T-helper 2 cell (primary cell): ENCODE data around the gene PRDM13.
"Not testable (repeated sequence)": the region's sequence is repeated elsewhere in the genome, so short reads cannot be mapped to it uniquely, and the experiment has no call there.

Source experiments
- DNase-seq, 5 experiments: peaks; one replicate each; pipeline versions ENCODE4 v3.0.0 to v3.0.0-alpha.2; 2012 to 2022

The PRDM13 gene

DNA sequence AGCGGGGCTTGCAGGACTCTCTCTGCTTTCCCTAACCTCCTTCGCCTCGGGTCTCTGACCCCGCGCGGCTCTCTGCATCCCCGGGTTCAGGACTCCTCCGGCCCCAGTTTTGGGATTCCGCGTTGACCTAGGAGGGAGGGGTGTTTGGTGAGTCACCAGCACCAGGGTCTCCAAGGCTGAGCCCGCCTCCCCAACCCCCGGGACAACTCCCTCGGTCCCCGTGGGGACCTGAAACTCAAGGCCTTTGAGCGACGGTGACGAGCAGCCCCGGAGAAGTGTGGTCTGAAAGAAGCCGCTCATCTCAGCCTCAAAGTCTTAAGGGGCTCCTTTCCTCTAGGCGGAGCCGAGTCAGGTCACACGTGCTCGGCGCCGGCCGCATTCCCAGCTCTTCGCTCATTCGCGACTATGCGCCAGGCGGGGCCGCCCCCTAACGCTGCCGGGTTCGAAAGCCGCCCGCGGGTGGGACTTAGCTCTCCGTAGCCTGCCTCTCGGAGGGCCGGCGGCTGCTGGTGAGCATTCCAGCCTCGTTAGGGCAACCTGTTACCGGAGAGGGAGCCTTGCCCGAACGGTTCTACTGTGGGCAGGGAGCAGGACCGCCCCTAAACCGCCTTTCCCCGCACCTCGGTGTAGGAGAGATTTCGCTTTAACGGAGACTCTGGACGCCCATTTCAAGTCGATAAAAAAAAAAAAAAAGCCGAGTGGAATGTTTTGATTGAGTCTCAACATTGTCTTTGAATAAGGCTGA lies 3.0 kb upstream of the PRDM13 start:
- DNase-seq = no peak

DNA sequence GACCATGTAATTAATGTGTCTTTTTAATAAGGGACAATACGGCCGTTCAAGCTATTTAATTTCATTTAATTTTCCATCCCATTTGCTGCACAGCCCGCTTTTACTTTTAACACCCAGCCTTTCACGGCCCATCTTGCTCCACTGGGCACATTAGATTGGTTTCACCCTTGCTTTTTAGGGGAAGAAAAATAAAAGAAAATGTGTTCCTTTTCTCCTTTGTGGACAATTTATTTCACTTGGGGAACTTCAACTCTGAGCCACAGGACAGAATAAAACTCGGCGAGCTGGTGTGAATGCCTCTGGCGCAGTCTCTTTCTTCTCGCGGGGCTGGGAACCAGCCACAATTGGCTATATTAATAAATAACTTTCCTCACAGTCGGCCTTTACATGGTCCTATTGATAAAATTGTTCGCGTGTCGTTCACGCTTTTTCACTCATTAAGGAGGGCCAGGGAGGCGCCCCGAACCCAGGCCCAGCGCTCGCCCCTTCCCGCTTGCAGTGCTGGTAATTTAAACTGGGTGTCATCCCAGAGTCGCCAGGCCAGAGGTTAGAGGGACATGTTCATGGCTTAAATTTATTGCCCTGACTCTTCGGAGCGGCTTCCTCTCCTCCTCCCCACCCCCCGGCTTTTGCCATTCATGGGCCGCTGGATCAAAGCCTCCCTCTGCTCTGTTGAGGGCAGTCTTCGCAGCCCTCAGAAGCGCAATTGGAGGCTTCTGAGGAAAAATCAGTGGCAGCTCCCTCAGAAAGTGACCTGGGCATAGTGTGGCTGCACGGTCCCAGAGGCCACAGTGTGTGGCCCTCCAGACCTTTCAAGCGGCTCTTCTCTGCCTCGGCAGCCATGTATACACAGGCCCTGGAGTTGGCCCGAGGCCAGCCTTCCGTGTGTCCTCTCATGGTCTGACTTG lies 2.2 kb upstream of the PRDM13 start:
- DNase-seq = no peak

DNA sequence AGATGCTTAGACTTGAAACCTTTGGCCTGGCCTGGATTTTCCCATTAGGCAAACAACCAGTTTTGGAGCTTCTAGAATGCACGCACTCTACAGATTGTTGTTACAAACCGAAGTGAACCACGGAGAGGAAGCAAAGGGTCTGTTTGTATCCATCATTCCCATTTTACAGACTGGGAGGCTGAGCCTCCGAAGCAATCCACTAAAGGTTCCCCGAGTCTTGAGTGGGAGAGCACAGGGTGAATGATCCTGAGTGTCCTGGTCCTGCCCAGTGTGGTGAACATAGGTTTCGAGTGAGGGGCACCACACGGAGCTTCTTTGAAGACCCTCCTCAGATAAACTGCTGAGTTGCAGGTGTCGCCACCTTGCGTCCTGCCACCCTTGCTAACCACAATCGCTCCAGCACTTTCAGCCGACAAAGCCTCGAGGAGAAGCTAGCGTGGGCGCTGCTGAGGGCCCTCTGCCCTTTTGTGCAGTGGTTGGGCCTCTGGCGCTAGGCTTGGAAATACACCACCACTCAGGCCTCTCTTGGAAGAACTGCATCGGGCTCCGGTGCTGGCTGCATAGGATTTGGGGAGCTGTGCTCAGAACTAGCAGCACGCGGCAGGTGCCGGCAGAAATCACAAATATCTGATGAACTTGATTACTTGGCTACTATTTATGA lies 1.4 kb upstream of the PRDM13 start:
- DNase-seq = no peak

DNA sequence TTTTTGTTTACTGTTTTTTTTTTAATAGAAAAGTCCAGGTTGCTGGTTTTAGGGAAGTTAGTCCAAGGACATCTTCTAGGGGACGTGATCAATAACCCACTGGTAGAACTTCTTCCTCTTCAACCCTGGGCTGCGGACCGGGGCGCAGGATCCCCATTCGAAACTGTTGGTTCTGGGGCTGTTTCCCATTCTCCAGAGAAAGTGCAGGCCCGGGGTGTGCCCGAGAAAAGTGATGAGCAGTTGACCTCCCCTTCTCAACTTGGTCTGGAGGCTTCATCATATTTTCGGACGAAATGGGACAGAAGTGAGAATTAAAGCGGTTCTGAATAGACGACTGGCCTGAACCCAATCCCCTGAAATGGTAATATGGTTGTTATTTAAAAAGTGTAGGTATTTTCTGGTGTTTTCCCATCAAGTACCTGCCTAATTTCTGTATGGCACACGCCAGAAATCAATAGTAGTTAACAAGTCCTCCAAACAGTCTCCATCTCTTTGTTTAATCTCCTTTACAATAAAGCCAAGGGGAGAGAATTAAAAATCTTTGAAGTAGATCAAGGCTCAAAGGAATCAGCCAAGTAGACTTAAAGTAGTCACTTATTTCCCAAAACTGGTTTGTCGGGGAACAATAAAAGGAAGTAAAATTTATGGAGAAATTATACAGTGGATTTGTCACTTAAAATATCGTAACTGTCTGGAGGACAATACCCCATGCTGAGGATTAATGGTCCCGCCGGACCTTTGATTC lies 550 bp upstream of the PRDM13 start:
- DNase-seq = no peak

DNA sequence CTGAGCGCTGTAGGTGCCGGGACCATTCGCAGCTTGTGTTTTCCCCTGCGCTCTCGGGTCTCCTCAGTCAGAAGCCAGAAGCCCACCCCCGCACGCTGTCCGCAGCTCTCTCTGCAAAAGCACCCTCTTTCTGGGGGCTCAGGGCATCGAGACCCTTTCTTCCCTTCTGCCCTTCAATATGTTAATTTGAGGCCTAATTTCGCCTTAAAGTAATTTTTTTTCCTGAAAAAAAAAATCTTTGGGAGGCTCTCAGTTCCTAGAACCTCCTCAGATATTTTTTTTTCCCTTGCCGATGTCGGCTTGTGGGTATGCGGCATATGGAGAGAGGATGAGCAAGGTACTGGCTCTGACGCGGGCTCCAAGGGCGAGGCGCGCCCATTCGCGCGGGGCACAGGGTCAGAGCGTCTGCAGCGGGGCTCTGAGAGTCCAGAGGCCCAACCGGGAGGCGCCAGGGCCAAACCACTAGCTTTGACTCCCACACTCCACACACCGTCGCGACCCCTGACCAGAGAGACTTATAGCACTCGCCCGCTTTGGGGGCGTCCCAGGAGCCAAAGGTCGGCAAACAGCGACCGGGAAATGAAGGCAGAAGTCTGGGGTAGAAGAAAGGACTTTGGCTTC lies 893 bp downstream of the PRDM13 start:
- no peak for DNase-seq

DNA sequence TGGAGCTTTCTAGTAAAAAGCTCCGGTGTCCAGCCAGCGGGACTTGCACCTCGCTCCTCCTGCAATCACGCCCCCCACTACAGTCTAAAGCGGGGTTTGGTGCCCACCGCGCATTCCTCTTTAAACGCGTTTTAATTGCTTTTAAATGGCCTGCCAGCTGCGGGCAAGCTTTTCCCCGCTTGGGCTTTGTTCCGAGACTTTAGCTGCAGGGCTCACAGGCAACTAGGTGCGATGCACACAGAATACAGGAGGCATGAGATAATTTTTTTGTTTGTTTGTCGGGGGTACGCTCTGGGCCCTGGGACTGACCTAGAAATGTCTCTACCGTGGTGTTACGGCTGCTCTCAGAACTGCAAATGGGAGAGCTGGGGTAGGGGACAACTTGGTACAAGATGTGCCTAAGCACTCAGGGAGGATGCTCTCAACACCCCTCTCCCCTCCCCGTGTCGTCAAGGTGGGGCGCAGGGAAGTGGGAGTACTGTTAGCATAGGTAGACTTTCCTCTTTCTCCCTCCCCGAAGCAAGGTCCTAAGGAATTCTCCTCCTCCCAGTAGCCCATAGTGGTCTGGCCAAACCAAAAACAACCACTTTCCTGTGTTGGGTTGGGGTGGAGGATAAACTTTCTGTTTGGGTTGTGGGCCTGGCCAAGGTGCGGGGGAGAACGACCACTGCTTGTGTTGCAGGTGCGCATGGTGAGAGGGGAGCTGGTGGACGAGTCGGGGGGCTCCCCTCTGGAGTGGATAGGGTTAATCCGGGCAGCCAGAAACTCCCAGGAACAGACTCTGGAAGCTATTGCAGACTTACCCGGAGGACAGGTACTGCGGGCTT lies 1.6 kb downstream of the PRDM13 start:
- no peak for DNase-seq

DNA sequence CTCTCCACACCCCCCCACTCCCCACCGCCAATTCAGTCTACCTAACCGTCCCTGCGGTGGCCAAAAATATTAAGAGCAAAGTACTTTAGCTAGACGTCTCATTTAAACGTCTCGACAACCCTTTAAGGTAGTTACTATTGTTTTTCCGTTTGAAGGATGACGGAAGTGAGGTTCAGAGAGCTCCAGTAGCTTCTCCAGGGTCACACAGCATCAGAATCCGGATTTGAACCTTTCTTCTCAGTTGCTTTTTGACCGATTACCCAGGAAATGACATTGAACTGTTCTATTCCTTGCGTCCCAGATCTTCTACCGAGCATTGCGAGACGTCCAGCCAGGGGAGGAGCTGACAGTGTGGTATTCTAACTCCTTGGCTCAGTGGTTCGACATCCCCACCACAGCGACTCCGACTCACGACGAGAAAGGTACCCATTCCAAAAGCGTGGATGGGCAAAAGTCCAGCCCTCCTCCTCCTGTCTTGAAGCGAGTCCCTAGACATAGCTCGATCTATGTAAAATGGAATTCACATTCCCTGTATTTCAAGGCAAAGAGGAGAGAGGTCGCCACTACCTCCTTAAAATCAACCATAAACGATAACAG lies 2.4 kb downstream of the PRDM13 start:
- no peak for DNase-seq

DNA sequence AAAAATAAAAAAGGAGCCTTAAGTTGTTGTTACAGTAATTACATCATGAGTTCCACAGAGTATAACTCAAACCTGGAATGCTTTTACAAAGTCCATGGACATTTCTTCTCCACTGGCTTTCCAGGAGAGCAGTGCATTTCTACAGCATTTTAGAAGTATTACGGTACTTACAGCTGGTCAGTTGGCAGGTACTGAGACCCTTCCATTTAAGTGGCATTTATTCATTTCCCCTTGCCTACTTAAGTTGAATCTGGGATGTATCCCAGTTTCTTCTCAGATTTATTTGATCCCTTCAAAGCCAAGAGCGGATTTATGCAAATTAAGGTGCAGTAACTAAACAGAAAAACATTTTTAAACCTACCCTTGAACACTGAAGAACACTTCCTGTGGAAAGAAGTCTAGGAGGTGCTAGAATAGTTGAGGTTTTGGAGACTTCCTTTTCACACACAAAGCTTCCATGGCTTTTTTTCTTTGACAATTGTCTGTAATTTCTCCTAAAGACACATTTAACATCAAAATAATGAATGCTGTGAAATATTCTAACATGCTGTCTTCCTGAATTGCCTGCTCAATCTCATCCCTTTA lies 3.4 kb downstream of the PRDM13 start:
- no peak for DNase-seq

DNA sequence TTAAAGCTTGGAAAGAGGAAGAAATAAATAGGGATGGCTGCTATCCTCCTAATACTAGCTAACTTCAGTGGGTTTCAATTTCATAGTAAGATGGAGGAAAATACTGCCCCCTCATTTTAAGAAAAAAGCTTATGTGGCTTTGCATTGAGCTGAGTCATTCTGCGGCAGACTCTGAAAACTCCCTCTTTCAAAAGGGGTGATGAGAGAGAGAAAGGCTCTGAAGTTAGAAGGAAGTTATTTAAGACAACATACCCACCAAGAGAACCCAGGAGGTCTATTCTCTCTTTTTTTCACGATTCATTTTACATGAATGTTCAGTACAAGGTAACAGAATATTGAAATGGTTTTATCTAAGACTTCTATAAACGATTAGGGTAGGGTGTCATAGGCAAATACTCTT lies 4.5 kb downstream of the PRDM13 start:
- DNase-seq = peak in 1 of 5 experiments; percentile 62

DNA sequence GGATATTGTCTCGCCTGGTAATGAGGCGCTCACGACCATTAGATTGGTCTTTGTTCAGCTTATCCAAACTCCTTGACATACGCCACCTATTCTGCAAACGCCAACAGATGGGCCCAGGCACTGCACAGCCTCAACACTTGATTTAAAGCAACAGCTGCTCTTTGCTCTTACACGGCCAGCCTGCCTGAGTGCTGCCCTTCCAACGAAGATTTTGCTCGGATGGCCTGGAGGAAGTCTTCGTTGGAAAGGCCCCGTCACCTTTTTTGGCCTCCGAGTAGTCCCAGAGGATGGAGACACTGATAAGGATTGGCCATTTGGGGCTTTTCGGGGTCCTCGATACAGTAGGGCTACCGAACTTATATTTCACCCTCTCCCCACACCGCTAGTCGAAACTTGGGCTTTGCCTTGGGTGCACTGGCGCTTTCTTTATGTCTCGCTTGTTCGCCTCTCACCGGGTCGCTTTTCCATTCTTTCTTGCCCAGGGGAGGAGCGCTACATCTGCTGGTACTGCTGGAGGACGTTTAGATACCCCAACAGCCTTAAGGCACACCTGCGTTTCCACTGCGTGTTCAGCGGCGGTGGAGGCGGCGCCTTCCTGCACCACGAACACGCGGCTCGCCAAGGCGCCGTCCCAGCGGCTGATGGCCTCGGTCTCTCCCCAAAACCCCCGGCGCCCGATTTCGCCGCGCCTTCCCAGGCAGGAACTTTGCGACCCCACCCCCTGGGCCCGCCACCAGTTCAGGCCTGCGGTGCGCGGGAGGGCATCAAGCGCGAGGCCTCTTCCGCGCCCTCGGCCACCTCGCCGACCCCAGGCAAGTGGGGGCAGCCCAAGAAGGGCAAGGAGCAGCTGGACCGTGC lies 6.1 kb downstream of the PRDM13 start:
- DNase-seq = no peak

DNA sequence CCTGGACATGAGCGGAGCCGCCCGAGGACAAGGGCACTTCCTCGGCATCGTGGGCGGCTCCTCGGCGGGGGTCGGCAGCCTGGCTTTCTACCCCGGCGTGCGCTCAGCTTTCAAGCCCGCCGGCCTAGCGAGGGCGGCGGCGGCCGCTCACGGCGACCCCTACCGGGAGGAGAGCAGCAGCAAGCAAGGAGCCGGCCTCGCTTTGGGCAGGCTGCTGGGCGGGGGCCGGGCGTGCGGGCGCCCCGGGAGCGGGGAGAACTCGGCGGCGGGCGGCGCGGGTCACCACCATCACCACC lies 6.7 kb downstream of the PRDM13 start:
- DNase-seq = peak in 1 of 5 experiments; percentile 64

DNA sequence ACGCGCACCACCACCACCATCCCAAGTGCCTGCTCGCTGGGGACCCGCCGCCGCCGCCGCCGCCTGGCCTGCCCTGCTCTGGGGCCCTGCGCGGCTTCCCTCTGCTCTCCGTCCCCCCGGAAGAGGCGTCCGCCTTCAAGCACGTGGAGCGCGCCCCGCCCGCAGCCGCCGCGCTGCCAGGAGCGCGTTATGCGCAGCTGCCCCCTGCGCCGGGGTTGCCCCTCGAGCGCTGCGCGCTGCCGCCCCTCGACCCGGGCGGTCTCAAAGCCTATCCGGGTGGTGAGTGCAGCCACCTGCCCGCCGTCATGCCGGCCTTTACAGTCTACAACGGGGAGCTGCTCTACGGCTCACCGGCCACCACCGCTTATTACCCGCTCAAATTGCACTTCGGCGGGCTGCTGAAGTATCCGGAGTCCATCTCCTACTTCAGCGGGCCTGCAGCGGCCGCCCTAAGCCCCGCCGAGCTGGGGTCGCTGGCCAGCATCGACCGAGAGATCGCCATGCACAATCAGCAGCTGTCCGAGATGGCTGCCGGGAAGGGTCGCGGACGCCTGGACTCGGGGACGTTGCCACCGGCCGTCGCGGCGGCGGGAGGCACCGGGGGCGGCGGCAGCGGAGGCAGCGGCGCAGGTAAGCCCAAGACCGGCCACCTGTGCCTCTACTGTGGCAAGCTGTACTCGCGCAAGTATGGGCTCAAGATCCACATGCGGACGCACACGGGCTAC lies 7.2 kb downstream of the PRDM13 start:
- DNase-seq = peak in 2 of 5 experiments; percentile 36 to 65

DNA sequence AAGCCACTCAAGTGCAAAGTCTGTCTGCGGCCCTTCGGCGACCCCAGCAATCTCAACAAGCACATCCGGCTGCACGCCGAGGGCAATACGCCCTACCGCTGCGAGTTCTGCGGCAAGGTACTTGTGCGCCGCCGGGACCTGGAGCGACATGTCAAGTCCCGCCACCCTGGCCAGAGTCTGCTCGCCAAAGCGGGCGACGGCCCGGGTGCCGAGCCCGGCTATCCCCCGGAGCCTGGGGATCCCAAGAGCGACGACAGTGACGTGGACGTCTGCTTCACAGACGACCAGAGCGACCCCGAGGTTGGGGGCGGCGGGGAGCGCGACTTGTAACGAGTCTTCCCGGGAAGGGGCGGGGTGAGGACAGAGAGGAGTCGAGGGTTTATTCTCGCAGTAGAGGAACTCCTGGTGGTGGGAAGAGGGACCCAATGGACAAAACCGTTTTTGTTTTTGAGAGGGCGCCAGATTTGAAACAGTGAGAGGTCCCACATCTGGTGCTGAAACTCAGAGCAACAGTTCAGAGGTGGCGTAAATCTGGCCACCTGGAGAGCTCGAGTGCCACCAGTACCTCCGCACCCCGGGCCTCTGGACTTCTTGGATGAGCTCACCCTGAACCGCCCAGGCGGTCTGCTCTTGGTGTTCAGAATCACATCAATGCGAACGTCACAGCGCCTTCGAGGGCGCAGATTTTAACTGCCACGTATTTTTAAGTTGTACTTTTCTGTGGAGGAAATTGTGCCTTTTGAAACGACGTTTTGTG lies 8.0 kb downstream of the PRDM13 start:
- DNase-seq = peak in 1 of 5 experiments; percentile 50

DNA sequence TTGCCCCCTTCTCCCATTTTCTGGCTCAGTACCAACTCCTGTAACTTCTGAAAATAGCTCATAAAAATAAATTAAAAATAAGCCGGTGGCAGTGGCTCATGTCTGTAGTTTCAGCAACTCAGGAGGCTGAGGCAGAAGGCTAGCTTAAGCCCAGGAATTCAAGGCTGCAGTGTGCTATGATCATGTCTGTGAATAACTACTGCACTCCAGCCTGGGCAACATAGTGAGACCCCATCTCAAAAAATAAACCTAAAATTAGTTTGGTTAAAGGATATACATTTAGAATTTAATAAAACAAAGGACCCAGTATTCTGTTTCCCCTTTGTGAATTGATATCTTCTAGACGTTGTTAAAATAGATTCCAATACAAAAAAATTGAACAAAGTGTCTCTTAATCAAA lies 10.5 kb downstream of the PRDM13 start:
- no peak for DNase-seq

DNA sequence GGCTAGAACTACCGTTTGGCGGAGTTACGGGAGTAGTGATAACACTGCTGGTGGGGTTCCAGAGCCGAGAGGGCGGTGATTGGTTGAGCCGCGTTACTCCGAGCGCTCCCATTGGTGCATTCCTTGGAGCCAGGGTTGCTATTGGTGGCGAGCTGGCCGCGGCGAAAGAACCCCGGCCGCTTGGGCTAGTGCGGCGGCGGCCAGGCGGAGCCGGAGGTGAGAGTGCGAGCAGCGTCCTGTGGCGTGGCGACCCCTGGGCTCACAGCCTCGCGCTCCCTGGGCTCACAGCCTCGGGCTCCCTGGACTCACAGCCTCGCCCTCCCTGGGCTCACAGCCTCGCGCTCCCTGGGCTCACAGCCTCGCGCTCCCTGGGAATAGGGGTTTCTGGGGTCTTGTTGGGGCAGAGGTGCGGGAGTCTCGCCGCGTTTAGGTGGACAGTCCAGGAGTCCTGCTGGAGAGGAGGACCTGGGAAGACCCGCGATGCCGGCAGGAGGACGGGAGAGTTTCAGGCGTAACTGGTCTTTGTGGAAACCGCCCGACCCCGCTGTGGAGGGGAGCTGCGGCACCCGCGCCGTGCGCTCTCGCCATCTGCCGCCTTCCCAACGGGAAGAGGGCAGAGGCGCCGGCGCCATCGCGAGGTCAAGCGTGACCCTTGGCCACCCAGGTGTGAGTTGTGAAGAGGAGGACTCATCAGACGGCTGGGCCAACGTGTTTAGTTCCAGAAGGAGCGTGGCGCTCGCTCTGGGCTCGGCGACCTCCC lies 12.2 kb downstream of the PRDM13 start:
- DNase-seq = no peak

DNA sequence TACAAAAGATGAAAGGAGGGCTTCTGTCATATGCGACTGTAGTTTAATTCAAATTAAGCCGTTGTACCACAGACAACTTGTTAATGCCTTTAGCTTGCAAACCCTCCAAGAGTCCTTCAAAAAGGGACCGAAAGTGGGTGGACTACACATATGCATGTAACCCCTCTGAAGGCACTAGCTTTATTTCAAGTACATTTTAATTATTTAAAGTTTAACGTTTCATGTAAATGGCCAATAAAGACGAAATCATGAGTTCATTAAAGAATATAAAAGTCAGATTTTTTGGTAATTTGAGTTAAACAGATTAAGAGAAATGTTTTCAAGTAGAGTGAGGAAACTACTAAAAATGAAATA lies 12.8 kb downstream of the PRDM13 start:
- no peak for DNase-seq

DNA sequence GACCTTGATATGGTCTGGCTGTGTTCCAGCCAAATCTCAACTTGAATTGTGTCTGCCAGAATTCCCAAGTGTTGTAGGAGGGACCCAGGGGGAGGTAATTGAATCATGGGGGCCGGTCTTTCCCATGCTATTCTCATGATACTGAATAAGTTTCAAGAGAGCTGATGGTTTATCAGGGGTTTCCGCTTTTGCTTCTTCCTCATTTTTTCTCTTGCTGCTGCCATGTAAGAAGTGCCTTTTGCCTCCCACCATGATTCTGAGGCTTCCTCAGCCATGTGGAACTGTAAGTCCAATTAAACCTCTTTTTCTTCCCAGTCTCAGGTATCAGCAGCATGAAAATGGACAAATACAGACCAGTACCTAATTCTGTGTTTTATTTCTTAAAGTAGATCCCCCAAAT lies 15.4 kb downstream of the PRDM13 start:
- not testable (repeated sequence) for DNase-seq

DNA sequence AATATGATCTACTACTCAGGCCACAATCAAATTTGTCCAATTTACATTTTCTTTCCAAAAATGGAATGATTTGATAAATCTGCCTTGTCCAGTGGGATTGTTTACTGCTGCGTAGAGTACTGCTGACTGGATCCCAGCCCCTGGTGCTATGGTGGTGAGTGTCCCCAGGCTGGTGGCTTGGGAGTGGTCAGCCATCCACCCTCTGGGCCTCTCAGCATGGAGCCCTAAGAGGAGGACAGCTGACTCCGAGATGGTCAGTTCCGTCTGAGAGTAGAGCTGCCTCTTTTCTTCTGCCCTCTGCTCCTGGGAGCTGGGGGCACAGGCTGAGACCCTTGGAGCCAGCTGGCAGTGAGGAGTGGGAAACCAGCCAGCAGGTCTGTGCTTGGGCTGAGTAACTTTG lies 22.7 kb downstream of the PRDM13 start:
- no peak for DNase-seq
